ENCODE data around the gene PDE10A. TPM values are rescaled to one million over a fixed set of nuclear protein-coding genes. Genes with fewer than 3 reads are reported as not detected.

Gene PDE10A
- 1 to 10 TPM in 1 of 2 donors, under 1 TPM in 1; 0.85 to 2.2 TPM for total RNA-seq
- long read RNA-seq, result 0 reads

GRCh38 chr6:165662749-165663376, at the start of gene PDE10A:
Gene PDE10A, minus strand, starts transcription at chr6:165663241. Its CDS starts 430 bp downstream, at chr6:165662811.
- intact Hi-C loops (cut with DNase I, micrococcal nuclease), result no loop called here
- ATAC-seq (no peak), DNase-seq (peak in 1 of 2 donors; percentile 9)

- DNase-seq (no peak), ATAC-seq (no peak)
- intact Hi-C loops (cut with DNase I, micrococcal nuclease), result no loop called here
Measured at GRCh38 chr6:165708985-165709576, 46.0 kb upstream of the PDE10A start.

- DNase-seq (no peak), ATAC-seq (no peak)
- intact Hi-C loops (cut with DNase I, micrococcal nuclease), result no loop called here
Measured at GRCh38 chr6:165707067-165707853, 44.2 kb upstream of the PDE10A start.

- intact Hi-C loops (cut with DNase I, micrococcal nuclease), result no loop called here
- no peak for ATAC-seq
- DNase-seq, result no peak
Measured at GRCh38 chr6:165705941-165706340, 42.9 kb upstream of the PDE10A start.

GRCh38 chr6:165704045-165704748, 41.2 kb upstream of the PDE10A start:
- DNase-seq, result no peak
- ATAC-seq, result no peak
- intact Hi-C loops (cut with DNase I, micrococcal nuclease), result no loop called here

- ATAC-seq (no peak), DNase-seq (no peak)
- intact Hi-C loops (cut with DNase I, micrococcal nuclease), result no loop called here
Measured at GRCh38 chr6:165702669-165703068, 39.6 kb upstream of the PDE10A start.

- no peak for DNase-seq
- intact Hi-C loops (cut with DNase I, micrococcal nuclease), result no loop called here
- ATAC-seq, result no peak
Measured at GRCh38 chr6:165701564-165702354, 38.7 kb upstream of the PDE10A start.

GRCh38 chr6:165701005-165701404, 38.0 kb upstream of the PDE10A start:
- no peak for ATAC-seq
- no peak for DNase-seq
- intact Hi-C loops (cut with DNase I, micrococcal nuclease), result no loop called here

- no peak for DNase-seq
- intact Hi-C loops (cut with DNase I, micrococcal nuclease), result no loop called here
- no peak for ATAC-seq
Measured at GRCh38 chr6:165698868-165699267, 35.8 kb upstream of the PDE10A start.

- ATAC-seq (no peak), DNase-seq (no peak)
- intact Hi-C loops (cut with DNase I, micrococcal nuclease), result no loop called here
Measured at GRCh38 chr6:165697171-165697570, 34.1 kb upstream of the PDE10A start.

- ATAC-seq (no peak), DNase-seq (no peak)
- intact Hi-C loops (cut with DNase I, micrococcal nuclease), result no loop called here
Measured at GRCh38 chr6:165695722-165696515, 32.9 kb upstream of the PDE10A start.

- DNase-seq, result no peak
- ATAC-seq, result no peak
- intact Hi-C loops (cut with DNase I, micrococcal nuclease), result no loop called here
Measured at GRCh38 chr6:165694296-165694695, 31.3 kb upstream of the PDE10A start.

- ATAC-seq (no peak), DNase-seq (no peak)
- intact Hi-C loops (cut with DNase I, micrococcal nuclease), result no loop called here
Measured at GRCh38 chr6:165692106-165692653, 29.1 kb upstream of the PDE10A start.

- no peak for DNase-seq
- no peak for ATAC-seq
- intact Hi-C loops (cut with DNase I, micrococcal nuclease), result no loop called here
Measured at GRCh38 chr6:165689699-165690098, 26.7 kb upstream of the PDE10A start.

- DNase-seq (no peak), ATAC-seq (no peak)
- intact Hi-C loops (cut with DNase I, micrococcal nuclease), result no loop called here
Measured at GRCh38 chr6:165686596-165687365, 23.7 kb upstream of the PDE10A start.

- intact Hi-C loops (cut with DNase I, micrococcal nuclease), result no loop called here
- no peak for DNase-seq
- no peak for ATAC-seq
Measured at GRCh38 chr6:165685302-165685701, 22.3 kb upstream of the PDE10A start.

- intact Hi-C loops (cut with DNase I, micrococcal nuclease), result no loop called here
- ATAC-seq, result no peak
- no peak for DNase-seq
Measured at GRCh38 chr6:165684333-165684732, 21.3 kb upstream of the PDE10A start.
